GM12878 (cell line): Measurements from ENCODE around the gene AP2B1. TPM values are rescaled to one million over a fixed set of nuclear protein-coding genes. Genes with fewer than 3 reads are reported as not detected.
A peak's percentile ranks its signal among the peaks of the same experiment; 100 is the strongest.

Source experiments
- BHLHE40 ChIP-seq, 2 experiments: fragments of 450-650 bp in 1 of 2; IDR thresholded peaks; 2 replicates each; pipeline ENCODE4 v1.6.1; 2011 to 2017; ENCODE audit warnings: low read depth in 2 of 2, borderline replicate concordance in 1 of 2, improper control_type of control experiment in 1 of 2, low read length in 1 of 2, mild to moderate bottlenecking in 1 of 2
- BMI1 ChIP-seq: fragments of 450-650 bp; IDR thresholded peaks from 2 replicates; pipeline ENCODE4 v1.6.1; 2016; ENCODE audit warnings: mild to moderate bottlenecking, moderate library complexity, borderline replicate concordance
- CBFB ChIP-seq: IDR thresholded peaks from 2 replicates; pipeline ENCODE4 v1.6.1; 2016; ENCODE audit warnings: antibody characterized with exemption, low read depth
- CBX3 ChIP-seq: fragments of 200-600 bp; sonication (generic); IDR thresholded peaks from 2 replicates; pipeline ENCODE4 v1.6.1; 2016; ENCODE audit warnings: low read depth, borderline replicate concordance
- CHD1 ChIP-seq: IDR thresholded peaks from 2 replicates; pipeline ENCODE4 v1.6.1; 2012; ENCODE audit warnings: low read depth, low read length, improper control_type of control experiment
- CHD2 ChIP-seq: IDR thresholded peaks from 2 replicates; pipeline ENCODE4 v1.6.1; 2011; ENCODE audit warnings: low read depth, low read length, improper control_type of control experiment, borderline replicate concordance
- EED ChIP-seq: sonication (generic); IDR thresholded peaks from 2 replicates; pipeline ENCODE4 v1.6.1; 2016; ENCODE audit warnings: antibody characterized with exemption, low read depth
- EZH2 ChIP-seq: IDR thresholded peaks from 2 replicates; pipeline ENCODE4 v1.6.1; 2012; ENCODE audit warnings: low read depth, mild to moderate bottlenecking, control low read depth, inconsistent platforms, low read length, borderline replicate concordance; ENCODE audit not compliant: control insufficient read depth
- NFIC ChIP-seq: IDR thresholded peaks from 2 replicates; pipeline ENCODE4 v1.6.1; 2012; ENCODE audit warnings: low read depth, mild to moderate bottlenecking, inconsistent platforms, low read length, moderate library complexity
- NFYB ChIP-seq: IDR thresholded peaks from 2 replicates; pipeline ENCODE4 v1.6.1; 2011; ENCODE audit warnings: low read depth, mild to moderate bottlenecking, low read length, improper control_type of control experiment, moderate library complexity; ENCODE audit not compliant: insufficient read depth
- RAD51 ChIP-seq: fragments of 450-650 bp; IDR thresholded peaks from 2 replicates; pipeline ENCODE4 v1.6.1; 2016; ENCODE audit warnings: moderate library complexity, mild to moderate bottlenecking, inconsistent platforms
- RCOR1 ChIP-seq: conservative IDR thresholded peaks from 2 replicates; pipeline ENCODE4 v1.6.1; 2012; ENCODE audit warnings: low read depth, low read length, improper control_type of control experiment
- SMAD5 ChIP-seq: IDR thresholded peaks from 2 replicates; pipeline ENCODE4 v1.6.1; 2016; ENCODE audit warnings: antibody characterized with exemption, low read depth
- ZBED1 ChIP-seq: IDR thresholded peaks from 2 replicates; pipeline ENCODE4 v1.6.1; 2016; ENCODE audit warnings: borderline replicate concordance
- ZNF384 ChIP-seq: IDR thresholded peaks from 2 replicates; pipeline ENCODE4 v1.6.1; 2012; ENCODE audit warnings: low read depth, mild to moderate bottlenecking, low read length, improper control_type of control experiment, borderline replicate concordance
- polyA plus RNA-seq, 11 experiments: library from polyadenylated mRNA; depleted of rRNA in 4 of 11; unstranded in 6 of 11; stranded (reverse) in 5 of 11; fragments of >200 nt; fragmentation: Nextera tagmentation in 4 of 11; fragmentation: Illumina TruSeq in 1 of 11; extraction: Ambion mirVana in 4 of 11; extraction: Trizol in 1 of 11; gene quantifications; 1 replicate in 1 of 11; 2 replicates in 10 of 11; pipeline versions ENCODE4 v1.2.1 to v1.2.3, GENCODE V29; 2011 to 2016; ENCODE audit warnings: inconsistent platforms in 2 of 11, missing spikeins in 2 of 11, low read depth in 1 of 11
- total RNA-seq, 4 experiments: library from RNA; depleted of rRNA in 3 of 4; stranded (reverse); fragments of >200 nt in 3 of 4; fragmentation: Illumina TruSeq in 1 of 4; extraction: Trizol in 1 of 4; gene quantifications; 2 replicates each; pipeline versions ENCODE4 v1.2.1 to v1.2.3, GENCODE V29; 2013 to 2021
- TF ChIP-seq, protein P1 (sequence below): fragments of 450-650 bp; IDR thresholded peaks from 2 replicates; pipeline ENCODE4 v1.6.1; 2017; ENCODE audit warnings: mild to moderate bottlenecking, moderate library complexity
- TF ChIP-seq, protein P2 (sequence below): fragments of 150-350 bp; IDR thresholded peaks from 2 replicates; pipeline ENCODE4 v1.6.1; 2014; ENCODE audit warnings: mild to moderate bottlenecking, low read depth, low read length
- TF ChIP-seq, protein P3 (sequence below): fragments of 450-650 bp; IDR thresholded peaks from 2 replicates; pipeline ENCODE4 v1.6.1; 2017; ENCODE audit warnings: low read depth, mild to moderate bottlenecking, moderate library complexity
- TF ChIP-seq, protein P4 (sequence below): fragments of 450-650 bp; IDR thresholded peaks from 2 replicates; pipeline ENCODE4 v1.6.1; 2014; ENCODE audit warnings: mild to moderate bottlenecking
- TF ChIP-seq, protein P5 (sequence below): IDR thresholded peaks from 2 replicates; pipeline ENCODE4 v1.6.1; 2011; ENCODE audit warnings: borderline replicate concordance, low read depth, mild to moderate bottlenecking, moderate library complexity, mixed read lengths, low read length; ENCODE audit not compliant: insufficient read depth; ENCODE audit errors: extremely low read length

AP2B1 gene
- total and polyA plus RNA-seq, 10 of the 15 experiments (the other 5 are each of a cell fraction or from before 2014, with no cell fraction given), result 18.6 to 112 (median 53.9) TPM

DNA sequence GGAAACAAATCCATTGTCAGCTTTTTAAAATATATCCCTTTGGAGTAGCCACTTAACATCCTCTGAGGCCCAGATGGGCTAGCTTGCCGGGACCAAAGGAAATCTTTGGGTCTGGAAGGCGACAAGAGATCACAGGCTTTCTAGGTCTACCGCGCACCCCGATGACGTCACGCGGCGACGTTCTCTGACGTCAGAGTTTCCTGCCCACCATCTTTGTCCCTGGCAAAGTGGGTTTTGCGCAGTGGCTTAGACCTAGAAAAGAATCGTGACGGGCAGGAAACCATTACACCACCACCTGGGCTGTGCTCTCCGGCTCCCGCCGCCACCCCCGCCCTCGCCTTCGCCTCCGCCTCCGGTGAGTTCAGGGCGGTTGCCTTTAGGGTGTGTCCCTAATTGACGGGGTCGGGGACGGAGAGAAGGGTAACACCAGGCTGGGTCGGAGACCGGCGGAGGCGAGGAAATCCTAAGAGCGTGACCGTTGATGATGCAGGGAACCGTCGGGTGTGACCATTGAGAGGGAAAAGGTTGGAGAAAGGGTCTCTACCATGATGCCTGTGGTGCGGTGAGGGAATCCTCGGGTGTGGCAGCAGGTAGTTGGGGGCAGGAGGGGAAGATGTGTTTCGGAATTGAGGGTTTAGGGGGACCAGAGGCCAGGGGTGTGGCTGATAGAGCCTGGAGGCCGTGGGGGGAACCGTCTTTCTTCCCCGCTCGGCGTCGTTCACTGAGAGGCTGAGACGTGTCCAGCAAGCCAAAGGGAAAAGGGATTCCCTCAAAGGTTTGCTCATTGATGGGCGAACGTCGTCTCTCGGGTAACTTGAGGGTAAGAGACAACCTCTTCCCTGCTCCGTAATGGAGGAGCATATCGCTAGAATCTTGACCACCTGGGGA, at the start of gene AP2B1 (continued):
- TF ChIP-seq BMI1, result no peak
- TF ChIP-seq, protein P1, sequence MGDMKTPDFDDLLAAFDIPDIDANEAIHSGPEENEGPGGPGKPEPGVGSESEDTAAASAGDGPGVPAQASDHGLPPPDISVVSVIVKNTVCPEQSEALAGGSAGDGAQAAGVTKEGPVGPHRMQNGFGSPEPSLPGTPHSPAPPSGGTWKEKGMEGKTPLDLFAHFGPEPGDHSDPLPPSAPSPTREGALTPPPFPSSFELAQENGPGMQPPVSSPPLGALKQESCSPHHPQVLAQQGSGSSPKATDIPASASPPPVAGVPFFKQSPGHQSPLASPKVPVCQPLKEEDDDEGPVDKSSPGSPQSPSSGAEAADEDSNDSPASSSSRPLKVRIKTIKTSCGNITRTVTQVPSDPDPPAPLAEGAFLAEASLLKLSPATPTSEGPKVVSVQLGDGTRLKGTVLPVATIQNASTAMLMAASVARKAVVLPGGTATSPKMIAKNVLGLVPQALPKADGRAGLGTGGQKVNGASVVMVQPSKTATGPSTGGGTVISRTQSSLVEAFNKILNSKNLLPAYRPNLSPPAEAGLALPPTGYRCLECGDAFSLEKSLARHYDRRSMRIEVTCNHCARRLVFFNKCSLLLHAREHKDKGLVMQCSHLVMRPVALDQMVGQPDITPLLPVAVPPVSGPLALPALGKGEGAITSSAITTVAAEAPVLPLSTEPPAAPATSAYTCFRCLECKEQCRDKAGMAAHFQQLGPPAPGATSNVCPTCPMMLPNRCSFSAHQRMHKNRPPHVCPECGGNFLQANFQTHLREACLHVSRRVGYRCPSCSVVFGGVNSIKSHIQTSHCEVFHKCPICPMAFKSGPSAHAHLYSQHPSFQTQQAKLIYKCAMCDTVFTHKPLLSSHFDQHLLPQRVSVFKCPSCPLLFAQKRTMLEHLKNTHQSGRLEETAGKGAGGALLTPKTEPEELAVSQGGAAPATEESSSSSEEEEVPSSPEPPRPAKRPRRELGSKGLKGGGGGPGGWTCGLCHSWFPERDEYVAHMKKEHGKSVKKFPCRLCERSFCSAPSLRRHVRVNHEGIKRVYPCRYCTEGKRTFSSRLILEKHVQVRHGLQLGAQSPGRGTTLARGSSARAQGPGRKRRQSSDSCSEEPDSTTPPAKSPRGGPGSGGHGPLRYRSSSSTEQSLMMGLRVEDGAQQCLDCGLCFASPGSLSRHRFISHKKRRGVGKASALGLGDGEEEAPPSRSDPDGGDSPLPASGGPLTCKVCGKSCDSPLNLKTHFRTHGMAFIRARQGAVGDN, result peak; percentile 76
- TF ChIP-seq, protein P2, sequence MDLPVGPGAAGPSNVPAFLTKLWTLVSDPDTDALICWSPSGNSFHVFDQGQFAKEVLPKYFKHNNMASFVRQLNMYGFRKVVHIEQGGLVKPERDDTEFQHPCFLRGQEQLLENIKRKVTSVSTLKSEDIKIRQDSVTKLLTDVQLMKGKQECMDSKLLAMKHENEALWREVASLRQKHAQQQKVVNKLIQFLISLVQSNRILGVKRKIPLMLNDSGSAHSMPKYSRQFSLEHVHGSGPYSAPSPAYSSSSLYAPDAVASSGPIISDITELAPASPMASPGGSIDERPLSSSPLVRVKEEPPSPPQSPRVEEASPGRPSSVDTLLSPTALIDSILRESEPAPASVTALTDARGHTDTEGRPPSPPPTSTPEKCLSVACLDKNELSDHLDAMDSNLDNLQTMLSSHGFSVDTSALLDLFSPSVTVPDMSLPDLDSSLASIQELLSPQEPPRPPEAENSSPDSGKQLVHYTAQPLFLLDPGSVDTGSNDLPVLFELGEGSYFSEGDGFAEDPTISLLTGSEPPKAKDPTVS, result no peak
- no peak for TF ChIP-seq NFIC
- peak; percentile 75; the same call in 1 of the 2 replicates for TF ChIP-seq CHD2
- peak; percentile 70 to 84 for TF ChIP-seq BHLHE40 (IDR thresholded peaks at IDR 0.05; ENCODE audit: borderline replicate concordance in 1 of 2, low read depth in 2 of 2, low read length in 1 of 2)
- TF ChIP-seq ZBED1, result no peak
- TF ChIP-seq, protein P3, sequence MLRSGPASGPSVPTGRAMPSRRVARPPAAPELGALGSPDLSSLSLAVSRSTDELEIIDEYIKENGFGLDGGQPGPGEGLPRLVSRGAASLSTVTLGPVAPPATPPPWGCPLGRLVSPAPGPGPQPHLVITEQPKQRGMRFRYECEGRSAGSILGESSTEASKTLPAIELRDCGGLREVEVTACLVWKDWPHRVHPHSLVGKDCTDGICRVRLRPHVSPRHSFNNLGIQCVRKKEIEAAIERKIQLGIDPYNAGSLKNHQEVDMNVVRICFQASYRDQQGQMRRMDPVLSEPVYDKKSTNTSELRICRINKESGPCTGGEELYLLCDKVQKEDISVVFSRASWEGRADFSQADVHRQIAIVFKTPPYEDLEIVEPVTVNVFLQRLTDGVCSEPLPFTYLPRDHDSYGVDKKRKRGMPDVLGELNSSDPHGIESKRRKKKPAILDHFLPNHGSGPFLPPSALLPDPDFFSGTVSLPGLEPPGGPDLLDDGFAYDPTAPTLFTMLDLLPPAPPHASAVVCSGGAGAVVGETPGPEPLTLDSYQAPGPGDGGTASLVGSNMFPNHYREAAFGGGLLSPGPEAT, result peak; percentile 86
- peak; percentile 82 for TF ChIP-seq RAD51
- TF ChIP-seq, protein P4, sequence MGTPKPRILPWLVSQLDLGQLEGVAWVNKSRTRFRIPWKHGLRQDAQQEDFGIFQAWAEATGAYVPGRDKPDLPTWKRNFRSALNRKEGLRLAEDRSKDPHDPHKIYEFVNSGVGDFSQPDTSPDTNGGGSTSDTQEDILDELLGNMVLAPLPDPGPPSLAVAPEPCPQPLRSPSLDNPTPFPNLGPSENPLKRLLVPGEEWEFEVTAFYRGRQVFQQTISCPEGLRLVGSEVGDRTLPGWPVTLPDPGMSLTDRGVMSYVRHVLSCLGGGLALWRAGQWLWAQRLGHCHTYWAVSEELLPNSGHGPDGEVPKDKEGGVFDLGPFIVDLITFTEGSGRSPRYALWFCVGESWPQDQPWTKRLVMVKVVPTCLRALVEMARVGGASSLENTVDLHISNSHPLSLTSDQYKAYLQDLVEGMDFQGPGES, result no peak
- peak; percentile 12; the same call in 1 of the 2 replicates for TF ChIP-seq EED
- 0 out of 2 replicates have a peak, but pooled peaks have one; percentile 32 for TF ChIP-seq CHD1
- TF ChIP-seq EZH2, result no peak
- no peak for TF ChIP-seq ZNF384
- TF ChIP-seq NFYB, result no peak
- TF ChIP-seq CBX3, result no peak
- TF ChIP-seq SMAD5, result no peak
- TF ChIP-seq CBFB, result peak; percentile 75
- TF ChIP-seq, protein P5, sequence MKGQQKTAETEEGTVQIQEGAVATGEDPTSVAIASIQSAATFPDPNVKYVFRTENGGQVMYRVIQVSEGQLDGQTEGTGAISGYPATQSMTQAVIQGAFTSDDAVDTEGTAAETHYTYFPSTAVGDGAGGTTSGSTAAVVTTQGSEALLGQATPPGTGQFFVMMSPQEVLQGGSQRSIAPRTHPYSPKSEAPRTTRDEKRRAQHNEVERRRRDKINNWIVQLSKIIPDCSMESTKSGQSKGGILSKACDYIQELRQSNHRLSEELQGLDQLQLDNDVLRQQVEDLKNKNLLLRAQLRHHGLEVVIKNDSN, result no peak
- TF ChIP-seq RCOR1, result 0 out of 2 replicates have a peak, but pooled peaks have one; percentile 77
